IMR-90 (cell line): ENCODE data around the gene ETV7. TPM values are rescaled to one million over a fixed set of nuclear protein-coding genes. Genes with fewer than 3 reads are reported as not detected.

Experiments used
- ATAC-seq: fragments of 200-7000 bp; cut with Tn5 transposase; 2 replicates; pipeline ENCODE4 v1.9.1; 2020; ENCODE audit warnings: low read depth, mild to moderate bottlenecking, moderate library complexity
- BruUV-seq: library from RNA; stranded (reverse); fragments of 400-500 nt; replicated peaks from 2 replicates; lab custom pipeline; 2021; lab: Mats Ljungman, UMichigan
- CTCF ChIA-PET: fragments of 300-600 bp; formaldehyde crosslinking; extraction: SDS; loops from one replicate; lab custom pipeline; 2021; ENCODE audit warnings: antibody characterized with exemption; lab: Yijun Ruan, JAX
- POLR2A ChIA-PET: fragments of 300-600 bp; sonication (Branson Sonifier 250); formaldehyde crosslinking; loops from one replicate; lab custom pipeline; 2022; ENCODE audit warnings: antibody characterized with exemption; ENCODE audit not compliant: unreplicated experiment; lab: Charles Lee
- DNase-seq: peaks from one replicate; pipeline ENCODE4 v3.0.0; 2013
- H2AFZ ChIP-seq: replicated peaks from 2 replicates; pipeline ENCODE3; 2013; ENCODE audit warnings: low read length, mild to moderate bottlenecking; ENCODE audit not compliant: poor library complexity
- H2AK5ac ChIP-seq: 2 replicates; pipeline ENCODE4 v1.6.1; 2013; ENCODE audit warnings: low read depth, low read length, inconsistent platforms
- H2AK9ac ChIP-seq: replicated peaks from 2 replicates; pipeline ENCODE3; 2013; ENCODE audit warnings: mild to moderate bottlenecking, low read depth, low read length, moderate library complexity; ENCODE audit not compliant: poor library complexity
- H2BK120ac ChIP-seq: 2 replicates; pipeline ENCODE4 v1.6.1; 2013; ENCODE audit warnings: low read depth, low read length, inconsistent platforms
- H2BK15ac ChIP-seq: 3 replicates; pipeline ENCODE4 v1.6.1; 2013; ENCODE audit warnings: low read depth, low read length, inconsistent platforms
- H2BK20ac ChIP-seq: 2 replicates; pipeline ENCODE4 v1.6.1; 2013; ENCODE audit warnings: low read depth, mild to moderate bottlenecking, inconsistent platforms, low read length, moderate library complexity
- H2BK5ac ChIP-seq: 2 replicates; pipeline ENCODE4 v1.6.1; 2013; ENCODE audit warnings: mild to moderate bottlenecking, low read depth, low read length, inconsistent platforms; ENCODE audit not compliant: poor library complexity, severe bottlenecking
- H3K14ac ChIP-seq: replicated peaks from 2 replicates; pipeline ENCODE4 v1.6.1; 2013; ENCODE audit warnings: low read depth, low read length, inconsistent platforms
- H3K18ac ChIP-seq: 2 replicates; pipeline ENCODE4 v1.6.1; 2013; ENCODE audit warnings: low read depth, low read length, control low read depth
- H3K23ac ChIP-seq: 2 replicates; pipeline ENCODE4 v1.6.1; 2013; ENCODE audit warnings: low read depth, low read length, inconsistent platforms
- H3K27ac ChIP-seq: 2 replicates; pipeline ENCODE4 v1.5.1; 2013; ENCODE audit warnings: mild to moderate bottlenecking, control low read depth, low read length; ENCODE audit not compliant: insufficient read depth
- H3K27me3 ChIP-seq: 2 replicates; pipeline ENCODE4 v1.6.1; 2013; ENCODE audit warnings: low read length; ENCODE audit not compliant: control insufficient read depth, insufficient read depth
- H3K36me3 ChIP-seq: 2 replicates; pipeline ENCODE4 v1.6.1; 2013; ENCODE audit warnings: low read length, mixed read lengths; ENCODE audit not compliant: control insufficient read depth, insufficient read depth
- H3K4ac ChIP-seq: 2 replicates; pipeline ENCODE4 v1.6.1; 2013; ENCODE audit warnings: low read depth, low read length, inconsistent platforms
- H3K4me1 ChIP-seq: 2 replicates; pipeline ENCODE4 v1.6.1; 2013; ENCODE audit warnings: low read length, mixed read lengths; ENCODE audit not compliant: control insufficient read depth, insufficient read depth
- H3K4me2 ChIP-seq: 2 replicates; pipeline ENCODE4 v1.6.1; 2013; ENCODE audit warnings: low read depth, mild to moderate bottlenecking, control low read depth, low read length, moderate library complexity
- H3K4me3 ChIP-seq: 2 replicates; pipeline ENCODE4 v1.5.1; 2013; ENCODE audit warnings: low read depth, mild to moderate bottlenecking, control low read depth, low read length, moderate library complexity; ENCODE audit not compliant: insufficient read depth
- H3K56ac ChIP-seq: 2 replicates; pipeline ENCODE4 v1.6.1; 2013; ENCODE audit warnings: low read length, inconsistent platforms; ENCODE audit not compliant: insufficient read depth; ENCODE audit errors: extremely low read depth
- H3K79me1 ChIP-seq, 2 experiments: 2 replicates each; pipeline ENCODE4 v1.6.1; 2013; ENCODE audit warnings: low read length in 2 of 2, inconsistent platforms in 1 of 2, low read depth in 1 of 2
- H3K9ac ChIP-seq: 2 replicates; pipeline ENCODE4 v1.6.1; 2013; ENCODE audit warnings: low read depth, low read length, control low read depth
- H3K9me1 ChIP-seq: 2 replicates; pipeline ENCODE4 v1.6.1; 2013; ENCODE audit warnings: low read length, inconsistent platforms; ENCODE audit not compliant: insufficient read depth
- H3K9me3 ChIP-seq: 2 replicates; pipeline ENCODE4 v1.6.1; 2013; ENCODE audit warnings: low read length; ENCODE audit not compliant: control insufficient read depth, insufficient read depth
- H4K20me1 ChIP-seq: 2 replicates; pipeline ENCODE4 v1.6.1; 2013; ENCODE audit warnings: low read length, inconsistent platforms; ENCODE audit not compliant: insufficient read depth
- H4K5ac ChIP-seq: 2 replicates; pipeline ENCODE4 v1.6.1; 2013; ENCODE audit warnings: mild to moderate bottlenecking, low read depth, low read length, control low read depth
- H4K8ac ChIP-seq, 2 experiments: 2 replicates each; pipeline ENCODE4 v1.6.1; 2013; ENCODE audit warnings: low read depth in 2 of 2, low read length in 2 of 2, control low read depth in 1 of 2, inconsistent platforms in 1 of 2
- H4K91ac ChIP-seq: 2 replicates; pipeline ENCODE4 v1.6.1; 2013; ENCODE audit warnings: low read depth, low read length, inconsistent platforms; ENCODE audit not compliant: insufficient read depth
- CEBPB ChIP-seq: IDR thresholded peaks from 2 replicates; pipeline ENCODE4 v1.6.1; 2012; ENCODE audit warnings: low read depth, low read length, improper control_type of control experiment
- CHD1 ChIP-seq: IDR thresholded peaks from 2 replicates; pipeline ENCODE4 v1.6.1; 2012; ENCODE audit warnings: low read depth, low read length, improper control_type of control experiment
- WGBS, 2 experiments: methylation state at CpG; one replicate each; pipeline versions ENCODE4 v1.1.5 to v1.1.7; 2013; ENCODE audit warnings: missing lambda C conversion rate in 2 of 2; ENCODE audit not compliant: insufficient read length in 1 of 2; ENCODE audit errors: extremely low coverage in 2 of 2; 5-methylcytosine and 5-hydroxymethylcytosine counted together
- dilution Hi-C: fragments of 300-500 bp; cut with HindIII; formaldehyde crosslinking; loops from one replicate; pipeline ENCODE4 v1.14.3; 2018; ENCODE audit warnings: low sequenced_read_pairs; ENCODE audit not compliant: unreplicated experiment
- in situ Hi-C: fragments of 300-500 bp; cut with MboI; formaldehyde crosslinking; loops from 3 replicates; pipeline ENCODE4 v1.14.3; 2019; ENCODE audit warnings: low sequenced_read_pairs, inconsistent platforms, mixed read lengths
- intact Hi-C: fragments of 100-400 bp; cut with micrococcal nuclease; formaldehyde crosslinking; loops from 2 replicates; pipeline ENCODE4 v1.10.0; 2022
- polyA plus RNA-seq, 3 experiments: library from polyadenylated mRNA; depleted of rRNA; stranded (reverse); fragments of >200 nt; gene quantifications; 2 replicates each; pipeline ENCODE4 v1.2.3, GENCODE V29; 2012; ENCODE audit warnings: low replicate concordance in 1 of 3
- total RNA-seq: library from RNA; depleted of rRNA; stranded (reverse); fragments of >200 nt; gene quantifications from 2 replicates; pipeline ENCODE4 v1.2.3, GENCODE V29; 2012

ETV7 gene
- total and polyA plus RNA-seq, 2 of the 4 experiments (the other 2 are of a cell fraction) = 0.17 to 0.18 TPM

DNA sequence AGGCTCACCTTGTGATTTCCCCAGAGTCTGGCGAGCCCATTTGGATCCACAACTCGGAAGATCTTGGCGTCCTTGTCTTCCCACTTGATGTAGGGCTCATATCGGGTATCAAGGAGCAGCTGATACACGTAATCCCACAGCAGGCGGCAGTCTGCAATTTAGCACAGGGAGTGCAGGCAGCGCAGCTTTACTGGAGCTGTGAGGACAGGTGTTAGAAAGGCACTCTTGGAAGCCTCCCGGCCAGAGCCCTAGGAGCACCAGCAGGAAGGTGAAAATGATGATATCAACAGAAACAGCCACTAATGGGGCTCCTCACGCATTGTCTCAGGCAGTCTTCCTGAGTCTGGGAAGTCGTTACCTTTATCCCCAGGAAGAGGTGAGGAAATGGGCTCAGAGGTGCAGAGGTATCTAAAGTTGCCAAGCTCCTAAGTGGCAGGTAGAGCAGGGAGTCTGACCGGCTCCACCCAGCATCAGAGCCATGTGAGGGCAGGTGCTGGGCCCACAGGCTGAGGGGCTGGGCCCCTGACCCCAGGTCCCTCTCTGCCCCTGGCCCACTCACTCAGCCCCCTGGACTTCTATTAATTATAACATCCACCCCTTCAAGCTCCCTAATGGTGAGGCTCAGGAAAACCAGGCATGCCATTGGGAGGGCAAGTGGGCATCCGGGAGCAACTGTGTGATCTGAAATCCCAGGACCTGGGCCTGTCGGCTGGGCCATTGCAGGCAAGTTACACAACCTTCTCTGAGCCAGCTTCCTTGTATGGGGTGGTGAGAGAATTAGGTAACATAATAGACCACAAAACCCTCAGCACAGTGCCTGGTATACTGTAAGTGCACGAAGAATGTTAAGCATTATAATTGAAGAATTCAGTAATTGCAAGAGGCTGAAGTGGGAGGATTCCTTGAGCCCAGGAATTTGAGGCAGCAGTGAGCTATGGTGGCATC lies 18.3 kb downstream of the ETV7 start:
- ChIA-PET CTCF (interaction anchor here (0.5 kb wide), 1 partner anchor 376 kb away, joined by 4 read pairs; no protein-coding TSS in a partner anchor), POLR2A (no interaction called here)
- dilution Hi-C loops (no loop called here), intact Hi-C loops (no loop called here), in situ Hi-C loops (no loop called here)
- Histone ChIP-seq H2AFZ (peak overlapping the region; percentile 2), H2AK5ac (no peak overlapping the region; the same call in 1 of the 2 replicates), H3K18ac (no peak overlapping the region), H4K20me1 (no peaks in the 10 kb centered on the region), H3K56ac (no peak overlapping the region), H2BK20ac (peak overlapping the region; percentile 47), H3K23ac (no peak overlapping the region), H3K4me2 (no peak overlapping the region), H3K14ac (no peak overlapping the region), H3K9ac (no peak overlapping the region), H4K8ac (no peak overlapping the region), H2AK9ac (no peak overlapping the region), H3K4me1 (peaks cover 3% of the 10 kb centered on the region), H2BK15ac (no peak overlapping the region; the same call in 2 of the 3 replicates), H2BK120ac (no peak overlapping the region; the same call in 1 of the 2 replicates), H4K91ac (peak overlapping the region; percentile 8; the same call in 1 of the 2 replicates), H3K9me3 (no peaks in the 10 kb centered on the region), H3K4ac (peak overlapping the region; percentile 9; the same call in 1 of the 2 replicates), H3K4me3 (no peak overlapping the region), H3K79me1 (no peaks in the 10 kb centered on the region), H4K5ac (no peak overlapping the region), H3K27me3 (peaks cover 24% of the 10 kb centered on the region), H2BK5ac (no peak overlapping the region), H3K9me1 (0 out of 2 replicates have a peak, but pooled peaks cover 3% of the 10 kb centered on the region), H3K36me3 (no peaks in the 10 kb centered on the region), H3K27ac (no peak overlapping the region)
- BruUV-seq = no TSS peak
- TF ChIP-seq CHD1 (no peak), CEBPB (peak; percentile 96)
- 51% methylated on average over 5 of the region's 14 CpGs; no CpG with 5 or more reads in 1 of the 2 experiments for WGBS, 2 experiments
- ATAC-seq = peak; percentile 87
- DNase-seq = peak; percentile 83
